ENCODE data around the gene C2orf66.

GRCh38 chr2:196823750-196824522 lies 14.8 kb upstream of the C2orf66 start:
- TF ChIP-seq CTCF (IDR thresholded peaks at IDR 0.05): no peak
- TF ChIP-seq POLR2A (IDR thresholded peaks at IDR 0.05): no peak

All from body of pancreas (tissue), 4 donors.